Stimulated activated CD4-positive, alpha-beta T cell treated with anti-CD3 and anti-CD28 coated beads, TNF-alpha, amount 100 ng/mL, for 24 hours (primary cell): ENCODE results near the gene EPHA7.

Source experiments
- DNase-seq, 3 experiments: peaks; one replicate each; pipeline ENCODE4 v3.0.0-alpha.2; 2020; ENCODE audit warnings: low read depth in 3 of 3

EPHA7 gene

GRCh38 chr6:93325761-93326160 lies 93.6 kb downstream of the EPHA7 start:
- DNase-seq: no peak

DNA sequence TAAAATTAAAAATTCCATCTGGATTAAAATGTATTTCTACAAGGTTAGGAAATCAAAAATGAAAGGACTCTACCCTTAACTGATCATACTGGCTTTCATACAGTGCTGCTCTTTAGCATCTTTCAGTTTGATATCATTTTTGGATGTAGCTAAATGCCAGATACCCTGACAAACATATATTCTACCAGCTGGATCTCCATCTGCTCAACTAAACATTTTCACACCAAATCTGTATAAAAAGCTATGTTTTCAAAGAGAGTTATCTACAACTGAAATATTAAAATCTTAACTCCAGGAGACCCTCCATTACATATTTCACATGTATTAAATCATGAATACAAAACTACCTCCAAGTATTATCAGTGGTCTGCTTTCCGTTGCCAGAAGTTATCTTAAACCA lies 95.7 kb downstream of the EPHA7 start:
- DNase-seq: no peak

DNA sequence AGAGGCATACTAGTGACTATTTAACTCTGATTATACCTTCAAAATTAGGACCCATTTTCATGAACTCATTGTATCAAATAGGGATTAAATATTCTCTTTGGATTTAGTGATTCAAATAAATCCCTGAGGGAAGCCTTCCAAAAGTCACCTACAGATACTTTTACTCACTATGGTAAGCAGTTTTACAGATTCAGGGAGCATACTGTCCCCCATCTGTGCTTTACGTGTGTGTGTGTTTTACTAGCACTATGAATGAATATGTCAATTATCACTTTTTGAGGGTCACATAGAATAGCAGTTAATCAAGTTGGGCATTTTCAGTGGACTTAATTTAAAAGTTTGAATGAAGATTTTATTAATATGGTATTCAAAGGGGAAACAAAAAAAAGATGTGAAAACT lies 96.7 kb downstream of the EPHA7 start:
- DNase-seq: no peak

DNA sequence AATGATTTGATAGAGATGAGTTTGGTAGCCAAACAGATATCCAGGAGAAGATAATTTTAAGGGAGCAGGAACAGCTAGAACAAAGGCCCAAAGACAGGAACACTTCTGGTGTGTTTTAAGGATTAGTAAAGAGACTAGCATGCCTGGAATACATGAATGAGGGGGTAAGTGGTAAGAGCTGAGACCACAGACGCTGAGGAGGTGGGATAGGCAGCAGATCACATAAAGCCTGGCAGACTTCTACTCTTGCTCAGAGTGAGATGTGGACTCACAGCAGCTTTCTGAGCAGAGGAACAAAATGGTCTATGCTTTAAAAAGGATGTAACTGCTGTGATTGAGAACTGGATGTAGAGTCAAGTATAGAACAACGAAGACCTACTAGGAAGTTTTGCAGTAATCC lies 100.1 kb downstream of the EPHA7 start:
- DNase-seq: no peak

DNA sequence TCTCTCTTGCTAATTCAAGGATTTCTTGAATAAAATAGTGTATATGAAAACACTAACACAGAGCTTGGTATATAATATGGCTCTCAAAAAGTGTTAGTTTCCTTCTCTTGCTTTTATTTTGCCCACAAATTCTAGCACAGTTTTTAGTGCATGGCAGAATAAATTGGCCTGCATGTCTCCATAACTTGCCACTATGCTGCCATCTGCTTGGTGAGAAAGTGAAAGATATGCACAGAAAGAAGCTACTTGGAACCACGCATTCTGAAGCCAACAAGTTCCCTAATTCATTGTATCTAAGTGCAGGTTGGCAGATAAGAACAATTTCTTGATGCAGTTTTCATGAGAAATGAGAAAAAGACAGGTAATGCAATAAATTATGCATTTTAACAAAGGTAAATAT lies 101.2 kb downstream of the EPHA7 start:
- no peak for DNase-seq

DNA sequence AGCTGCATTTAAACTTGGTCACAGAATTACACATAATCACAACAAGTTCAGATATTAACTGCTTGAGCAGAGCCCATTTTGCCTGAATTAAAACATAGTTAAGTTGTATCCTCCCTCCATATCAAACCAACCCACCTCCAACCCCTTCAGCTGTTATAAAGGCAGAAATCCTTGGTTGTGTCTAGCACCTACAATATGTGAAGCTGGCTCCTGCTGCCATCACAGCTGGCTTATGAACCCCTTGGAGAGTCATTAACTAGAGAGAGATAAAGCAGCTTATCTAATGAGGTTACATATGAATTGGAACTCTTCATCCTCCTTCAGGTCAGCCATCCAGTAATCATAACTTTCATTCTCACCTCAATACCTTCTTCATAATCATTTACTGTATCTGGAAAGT lies 101.8 kb downstream of the EPHA7 start:
- no peak for DNase-seq

- DNase-seq: no peak
These were observed 111.6 kb downstream of the EPHA7 start for GRCh38 chr6:93307505-93308409.

GRCh38 chr6:93305088-93305487 lies 114.3 kb downstream of the EPHA7 start:
- no peak for DNase-seq

DNA sequence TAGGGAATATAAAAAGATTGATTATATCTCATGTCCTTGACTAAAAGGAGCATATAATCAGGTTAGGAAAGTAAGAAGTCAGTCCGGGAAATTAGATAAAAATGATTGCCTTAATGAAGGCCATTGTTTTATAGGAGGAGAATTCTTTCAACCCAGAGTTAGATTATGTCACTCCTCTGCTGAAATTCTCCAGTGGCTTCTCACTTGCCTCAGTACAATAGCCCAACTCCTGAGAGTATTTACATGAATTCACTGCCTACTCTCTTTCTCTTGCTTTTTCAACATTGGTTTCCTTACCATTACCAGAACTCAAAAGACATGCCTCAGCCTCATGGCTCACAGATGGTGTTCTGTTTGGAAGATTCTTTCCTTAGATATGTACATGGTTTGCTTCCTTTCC lies 114.9 kb downstream of the EPHA7 start:
- no peak for DNase-seq

DNA sequence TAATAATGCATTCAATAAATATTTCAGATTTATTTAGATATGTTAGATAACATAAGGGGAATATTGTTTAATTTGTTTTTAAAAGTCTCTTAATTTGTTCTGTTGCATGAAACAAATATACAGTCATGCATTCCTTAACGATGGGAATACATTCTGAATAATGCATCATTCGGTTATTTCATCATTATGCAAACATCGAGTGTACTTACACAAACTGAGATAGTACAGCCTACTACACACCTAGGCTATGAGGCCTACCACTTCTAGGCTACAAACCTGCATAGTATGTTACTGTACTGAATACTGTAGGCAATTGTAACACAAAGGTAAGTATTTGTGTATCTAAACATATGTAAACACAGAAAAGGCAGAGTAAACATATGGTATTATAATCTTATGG lies 118.7 kb downstream of the EPHA7 start:
- DNase-seq: no peak

DNA sequence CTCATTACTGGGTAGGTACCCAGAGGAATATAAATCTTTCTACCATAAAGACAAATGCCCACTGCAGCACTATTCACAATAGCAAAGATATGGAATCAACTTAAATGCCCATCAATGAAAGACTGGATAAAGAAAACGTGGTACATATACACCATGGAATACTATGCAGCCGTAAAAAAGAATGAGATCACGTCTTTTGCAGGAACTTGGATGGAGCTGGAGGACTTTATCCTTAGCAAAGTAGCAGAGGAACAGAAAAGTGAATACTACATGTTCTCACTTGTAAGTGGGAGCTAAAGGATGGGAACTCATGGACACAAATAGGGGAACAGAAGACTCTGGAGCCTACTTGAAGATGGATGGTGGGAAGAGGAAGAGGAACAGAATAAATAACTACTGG lies 119.7 kb downstream of the EPHA7 start:
- no peak for DNase-seq

DNA sequence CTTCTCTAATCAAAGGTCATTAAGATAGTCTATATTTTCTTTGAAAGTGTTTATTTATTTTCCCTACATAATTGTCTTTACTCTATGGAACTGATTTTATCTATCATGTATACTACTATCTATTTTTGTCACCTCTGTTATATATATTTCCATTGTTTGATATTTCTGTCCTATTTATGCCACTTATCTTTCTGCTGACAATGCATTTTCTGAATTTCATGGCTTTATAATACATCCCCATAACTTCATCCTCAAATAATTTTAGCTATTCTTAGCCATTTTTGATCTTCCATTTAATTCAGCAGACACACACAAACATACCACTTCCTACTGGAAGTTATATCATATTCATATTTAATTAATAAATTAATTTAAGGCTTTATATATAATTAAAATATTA lies 123.7 kb downstream of the EPHA7 start:
- DNase-seq: no peak

DNA sequence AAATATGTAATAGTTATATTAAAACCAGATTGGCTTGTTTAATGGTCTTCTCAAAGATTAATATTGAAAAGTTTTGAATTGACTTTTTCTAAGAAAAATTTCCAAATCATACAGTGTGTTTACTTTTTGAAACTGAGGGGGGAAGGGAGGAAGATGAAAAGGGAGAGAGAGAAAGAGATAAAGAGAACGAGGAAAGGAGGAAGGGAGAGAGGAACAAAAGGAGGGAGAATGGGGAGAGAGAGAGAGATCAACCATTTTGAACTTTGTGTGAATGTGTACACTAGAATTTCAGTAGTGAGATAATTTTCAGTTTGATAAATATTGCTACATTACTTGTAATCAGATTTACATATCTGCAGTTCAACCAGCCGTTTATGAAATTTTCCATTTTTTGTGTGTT lies 124.5 kb downstream of the EPHA7 start:
- no peak for DNase-seq

GRCh38 chr6:93293872-93294271 lies 125.5 kb downstream of the EPHA7 start:
- no peak for DNase-seq

DNA sequence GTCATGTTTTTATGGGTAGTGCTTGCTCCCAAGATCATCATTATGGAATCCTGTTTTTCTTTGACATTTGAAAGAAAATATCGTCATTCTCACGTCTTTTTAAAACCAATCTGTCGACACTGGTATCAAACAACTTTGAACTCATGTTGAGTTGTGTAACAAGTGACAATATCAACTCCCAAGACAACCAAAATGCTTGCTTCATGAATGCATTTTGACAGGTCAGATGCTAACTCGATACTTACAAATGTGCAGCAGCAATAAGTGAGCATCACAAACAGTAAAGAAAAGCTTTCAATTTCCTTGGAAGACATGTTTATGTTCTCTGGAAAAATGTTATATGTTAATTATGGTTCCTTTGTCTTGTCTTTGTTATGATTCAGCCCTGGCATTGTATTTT lies 125.9 kb downstream of the EPHA7 start:
- no peak for DNase-seq

DNA sequence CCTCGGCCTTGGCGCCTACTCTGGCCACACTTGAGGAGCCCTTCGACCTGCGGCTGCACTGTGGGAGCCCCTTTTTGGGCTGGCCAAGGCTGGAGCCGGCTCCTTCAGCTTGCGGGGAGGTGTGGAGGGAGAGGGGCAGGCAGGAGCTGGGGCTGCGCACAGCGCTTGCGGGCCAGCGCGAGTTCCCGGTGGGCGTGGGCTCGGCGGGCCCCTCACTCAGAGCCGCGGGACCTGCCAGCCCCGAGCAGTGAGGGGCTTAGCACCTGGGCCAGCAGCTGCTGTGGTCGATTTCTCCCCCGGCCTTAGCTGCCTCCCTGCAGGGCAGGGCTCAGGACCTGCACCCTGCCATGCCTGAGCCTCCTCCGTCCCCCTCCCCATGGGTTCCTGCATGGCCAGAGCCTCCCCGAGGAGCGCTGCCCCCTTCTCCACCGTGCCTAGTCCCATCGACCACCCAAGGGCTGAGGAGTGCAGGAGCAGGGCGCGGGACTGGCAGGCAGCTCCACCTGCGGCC lies 136.8 kb downstream of the EPHA7 start:
- no peak for DNase-seq

- no peak for DNase-seq
These were observed 141.1 kb downstream of the EPHA7 start for GRCh38 chr6:93278241-93278640.

DNA sequence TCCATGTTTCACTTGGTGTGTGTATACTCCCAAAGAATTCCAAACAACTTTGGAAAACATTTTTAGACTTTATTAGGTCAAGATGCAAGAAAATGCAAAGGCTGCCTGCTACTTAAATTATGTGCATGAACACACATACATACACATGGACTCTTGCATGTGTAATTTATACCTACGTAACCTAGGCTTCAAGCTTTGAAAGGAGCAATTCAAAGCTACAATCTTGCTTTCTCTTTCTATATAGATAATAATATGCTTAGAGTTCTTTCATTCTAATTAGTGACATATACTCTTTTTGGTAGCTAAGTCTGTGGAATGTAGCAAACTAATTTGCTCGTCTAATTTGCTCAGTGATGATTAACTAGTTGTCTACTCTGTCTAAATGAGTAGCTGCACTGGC lies 146.5 kb downstream of the EPHA7 start:
- no peak for DNase-seq

GRCh38 chr6:93272211-93272610 lies 147.1 kb downstream of the EPHA7 start:
- DNase-seq: no peak

- DNase-seq: no peak
These were observed 153.1 kb downstream of the EPHA7 start for GRCh38 chr6:93266116-93266817.

- DNase-seq: no peak
These were observed 158.5 kb downstream of the EPHA7 start for GRCh38 chr6:93260881-93261280.

DNA sequence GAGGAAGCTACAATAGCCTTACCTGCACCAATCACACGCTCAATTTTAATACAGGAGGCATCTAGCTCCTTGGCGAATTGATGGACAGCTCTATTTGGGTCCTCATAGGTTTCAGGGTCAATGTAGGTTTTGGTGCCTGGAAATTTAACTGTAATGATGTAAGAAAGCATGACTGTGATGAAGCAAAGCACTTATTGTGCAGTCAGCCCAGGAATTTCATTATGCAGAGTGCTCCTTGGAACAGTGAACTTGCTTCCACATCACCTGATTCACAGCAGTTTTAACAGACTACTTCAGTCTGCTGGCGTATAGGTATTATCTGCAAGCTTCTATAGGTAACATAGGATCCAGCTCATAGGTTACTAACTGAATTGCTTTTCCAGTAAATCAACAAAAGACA lies 160.0 kb downstream of the EPHA7 start:
- no peak for DNase-seq

DNA sequence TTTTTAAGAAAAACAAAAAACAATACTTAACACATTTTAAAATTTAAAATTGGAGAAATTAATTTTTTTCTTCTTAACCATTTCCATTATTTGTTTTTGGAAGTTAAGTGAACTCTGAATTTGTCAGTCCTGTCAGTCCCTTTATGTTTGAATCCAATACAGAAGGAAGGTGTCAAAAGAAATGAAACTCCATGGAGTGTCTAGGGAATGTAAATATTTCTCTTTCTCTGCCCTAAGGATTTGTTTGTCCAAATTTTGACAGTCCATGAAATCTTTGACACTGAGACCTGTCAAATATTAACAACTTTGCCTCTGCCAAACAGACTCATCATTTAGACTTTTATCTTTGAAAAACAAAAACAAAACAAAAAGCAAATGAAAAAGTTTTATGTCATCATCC lies 166.4 kb downstream of the EPHA7 start:
- no peak for DNase-seq
